ES-I3 (cell line): ENCODE data around the gene SLC24A3.

Experiments
- H3K36me3 ChIP-seq: 2 replicates; pipeline ENCODE4 v1.6.1; 2013; ENCODE audit warnings: mild to moderate bottlenecking, low read length, control low read depth, moderate library complexity; ENCODE audit not compliant: insufficient read depth
- H3K4me1 ChIP-seq: 2 replicates; pipeline ENCODE4 v1.6.1; 2013; ENCODE audit warnings: mild to moderate bottlenecking, control low read depth, low read length; ENCODE audit not compliant: insufficient read depth
- H3K9ac ChIP-seq: 2 replicates; pipeline ENCODE4 v1.6.1; 2013; ENCODE audit warnings: low read depth, mild to moderate bottlenecking, low read length, moderate library complexity
- H3K9me3 ChIP-seq: 2 replicates; pipeline ENCODE4 v1.6.1; 2013; ENCODE audit warnings: mild to moderate bottlenecking, low read length, moderate library complexity; ENCODE audit not compliant: control insufficient read depth, insufficient read depth

Gene SLC24A3

DNA sequence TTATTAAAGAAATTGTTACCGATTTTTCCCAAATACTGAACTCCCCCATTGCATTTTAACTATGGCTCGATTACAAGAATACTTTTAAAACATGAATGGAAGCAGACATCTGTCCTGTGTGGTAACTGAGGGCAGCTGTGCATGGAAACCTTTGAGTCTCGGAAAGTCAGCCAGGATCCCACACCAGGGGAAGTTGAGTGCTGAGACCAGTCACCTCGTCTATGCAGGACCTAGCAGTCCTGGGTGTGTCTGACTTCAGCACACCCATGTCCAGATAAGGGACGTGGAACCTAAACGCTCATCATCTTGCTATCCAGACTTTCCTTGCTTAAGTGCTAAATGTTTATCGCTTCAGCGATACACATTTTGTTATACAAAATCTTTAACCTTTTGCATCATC lies 551.8 kb downstream of the SLC24A3 start:
- Histone ChIP-seq H3K9me3 (no peaks in the 10 kb centered on the region), H3K4me1 (no peaks in the 10 kb centered on the region), H3K9ac (no peak overlapping the region)

DNA sequence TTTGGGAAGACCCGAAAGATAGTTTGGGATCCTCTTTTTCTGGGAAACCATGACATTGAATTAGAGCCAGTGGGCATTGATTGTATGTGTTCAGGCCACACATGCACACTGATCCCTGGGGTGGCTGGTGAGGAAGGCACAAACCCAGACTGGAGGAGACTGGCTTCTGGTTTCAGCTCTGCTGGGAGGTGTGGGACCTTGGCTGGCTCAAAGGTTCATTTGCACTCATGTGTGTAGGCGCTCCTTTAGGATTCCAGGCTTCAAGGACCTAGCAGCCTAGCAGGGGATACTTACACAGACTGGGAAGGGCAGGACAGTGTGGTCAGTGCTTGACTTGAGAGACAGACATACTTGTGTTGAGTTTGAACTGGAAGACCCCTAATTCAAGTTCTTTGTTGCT lies 552.8 kb downstream of the SLC24A3 start:
- no peak overlapping the region for H3K9ac ChIP-seq
- peaks cover 2% of the 10 kb centered on the region; the same call in 1 of the 2 replicates for H3K4me1 ChIP-seq
- no peaks in the 10 kb centered on the region for H3K36me3 ChIP-seq
- H3K9me3 ChIP-seq, result no peaks in the 10 kb centered on the region

More for the DNA sequence above, 551.8 kb downstream of the SLC24A3 start:
- H3K36me3 ChIP-seq, result no peaks in the 10 kb centered on the region

DNA sequence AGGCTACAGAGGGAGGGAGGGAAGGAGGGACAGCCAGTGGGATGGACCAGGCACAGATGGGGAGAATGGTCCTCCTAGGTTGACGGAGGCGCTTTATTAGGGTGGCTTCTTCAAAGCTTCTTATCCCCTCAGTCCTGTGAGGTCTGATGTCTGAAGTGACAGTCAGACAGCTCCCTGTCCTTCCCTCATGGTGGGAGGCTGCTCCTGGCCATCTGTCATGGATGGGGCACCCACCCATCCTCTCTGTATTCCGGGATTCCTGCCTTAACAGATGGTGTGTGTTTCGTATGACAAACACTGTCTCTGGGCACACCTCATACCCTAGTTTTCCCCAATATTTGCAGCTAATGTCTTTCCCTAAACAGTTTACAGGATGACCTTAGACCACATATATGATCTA lies 553.5 kb downstream of the SLC24A3 start:
- Histone ChIP-seq H3K9ac (no peak overlapping the region), H3K36me3 (no peaks in the 10 kb centered on the region), H3K9me3 (no peaks in the 10 kb centered on the region), H3K4me1 (peaks cover 6% of the 10 kb centered on the region; the same call in 1 of the 2 replicates)

DNA sequence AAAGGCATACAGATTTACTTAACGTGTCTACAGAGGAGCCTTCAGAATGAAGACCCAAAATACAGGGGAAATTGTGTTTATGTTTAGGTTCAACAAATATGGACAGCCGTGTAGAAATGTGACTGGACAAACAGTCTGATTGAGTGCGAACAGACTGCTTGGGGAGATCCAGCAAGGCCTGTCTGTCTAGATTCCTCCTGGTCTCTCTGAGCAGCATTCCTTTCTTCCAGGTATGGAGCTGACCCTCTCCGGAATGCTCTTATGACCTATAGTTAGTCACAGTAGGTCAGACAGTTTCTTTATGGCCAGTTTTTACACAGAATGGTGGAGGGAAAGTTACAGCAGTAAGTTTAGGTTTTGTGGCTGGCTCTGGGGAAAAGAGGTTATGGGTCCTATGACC lies 554.6 kb downstream of the SLC24A3 start:
- Histone ChIP-seq H3K9me3 (no peaks in the 10 kb centered on the region), H3K4me1 (peaks cover 6% of the 10 kb centered on the region; the same call in 1 of the 2 replicates), H3K9ac (no peak overlapping the region), H3K36me3 (no peaks in the 10 kb centered on the region)

DNA sequence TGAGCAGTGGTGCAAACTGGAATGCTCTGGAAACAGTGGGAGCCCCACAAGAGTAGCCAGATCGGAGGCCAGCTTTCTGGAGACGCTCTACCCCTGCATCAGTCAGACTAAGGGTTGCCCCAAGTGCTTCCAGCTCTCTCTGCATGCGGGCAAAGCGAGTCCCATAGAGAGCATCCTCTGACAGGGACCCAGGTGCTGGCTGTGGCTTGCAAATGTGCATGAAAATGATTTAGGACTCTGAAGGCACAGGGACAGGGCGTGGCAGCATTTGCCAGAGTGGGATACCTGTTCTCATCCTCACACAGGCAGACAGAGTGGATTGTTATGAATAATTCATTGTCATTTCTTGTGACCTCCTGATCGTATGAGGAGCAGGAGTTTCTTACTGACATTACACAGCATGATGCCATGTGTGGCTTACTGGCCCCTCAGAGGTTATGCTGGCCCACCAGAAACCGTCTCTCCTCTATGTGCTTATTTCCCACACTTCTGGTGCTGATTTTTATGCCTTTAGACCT lies 555.9 kb downstream of the SLC24A3 start:
- Histone ChIP-seq H3K9me3 (no peaks in the 10 kb centered on the region), H3K9ac (no peak overlapping the region), H3K4me1 (peaks cover 6% of the 10 kb centered on the region; the same call in 1 of the 2 replicates), H3K36me3 (no peaks in the 10 kb centered on the region)

DNA sequence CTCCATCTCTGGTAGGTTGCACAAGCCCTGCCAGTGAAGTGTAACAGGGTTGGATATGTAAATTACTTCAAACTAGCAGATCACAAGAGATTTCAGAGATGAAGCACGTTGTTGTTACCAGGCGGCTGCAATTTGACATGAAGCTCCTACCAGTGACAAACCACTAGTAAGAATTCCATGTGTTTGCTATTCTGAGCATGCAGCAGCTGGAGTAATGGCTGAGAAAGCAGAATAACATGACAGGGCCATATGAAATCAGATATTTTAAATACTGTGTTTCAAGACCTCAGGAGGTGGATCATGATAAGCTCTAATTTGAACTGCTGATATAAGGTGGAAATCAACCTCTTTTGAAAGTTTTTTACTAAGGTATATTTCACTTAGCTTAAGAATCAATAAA lies 557.1 kb downstream of the SLC24A3 start:
- Histone ChIP-seq H3K36me3 (no peaks in the 10 kb centered on the region), H3K9me3 (no peaks in the 10 kb centered on the region), H3K9ac (no peak overlapping the region), H3K4me1 (peaks cover 10% of the 10 kb centered on the region; the same call in 1 of the 2 replicates)

DNA sequence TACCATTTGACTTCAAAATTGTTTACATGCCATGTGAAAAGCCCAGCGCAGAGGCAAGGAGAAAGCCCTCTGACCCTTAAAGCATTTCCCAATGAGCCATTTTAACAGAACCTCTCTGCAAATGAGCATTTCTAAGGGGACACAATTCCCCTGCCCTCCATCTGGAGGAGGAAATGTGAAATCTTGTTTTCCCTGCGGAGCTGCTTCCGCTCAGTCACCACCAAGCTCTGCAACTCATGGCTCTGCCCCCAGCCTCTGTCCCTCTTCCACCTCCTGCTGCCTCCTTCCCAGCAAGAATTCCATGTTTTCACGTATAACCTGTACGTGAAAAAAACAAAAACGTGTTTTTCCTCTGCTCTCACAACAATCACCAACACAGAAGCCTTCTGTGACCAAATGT lies 557.9 kb downstream of the SLC24A3 start:
- Histone ChIP-seq H3K36me3 (no peaks in the 10 kb centered on the region), H3K9ac (no peak overlapping the region), H3K4me1 (peaks cover 11% of the 10 kb centered on the region; the same call in 1 of the 2 replicates), H3K9me3 (no peaks in the 10 kb centered on the region)

DNA sequence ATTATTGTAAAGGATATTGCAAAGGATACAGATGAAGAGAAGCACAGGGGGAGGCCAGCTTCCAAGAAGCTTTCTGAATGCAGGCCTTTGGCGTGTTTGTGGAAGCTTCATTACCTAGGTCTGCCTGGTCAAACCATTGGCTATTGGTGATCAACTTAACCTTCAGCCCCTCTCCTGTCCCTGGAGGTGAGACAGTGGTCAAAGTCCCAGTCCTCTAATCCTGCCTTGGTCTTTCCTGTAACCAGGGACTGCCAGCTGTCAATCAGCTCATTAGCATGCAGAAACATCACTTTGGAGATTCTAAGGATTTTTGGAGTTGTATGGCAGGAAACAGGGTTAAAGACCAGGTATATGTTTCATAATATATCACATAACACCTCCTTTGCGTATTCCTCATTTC lies 558.6 kb downstream of the SLC24A3 start:
- H3K9me3 ChIP-seq, result no peaks in the 10 kb centered on the region
- H3K36me3 ChIP-seq, result no peaks in the 10 kb centered on the region
- H3K4me1 ChIP-seq, result peaks cover 16% of the 10 kb centered on the region
- H3K9ac ChIP-seq, result no peak overlapping the region
